PFSK-1 (cell line): Measurements from ENCODE around the gene NOL3.

ENCODE experiments used
- FOXP2 ChIP-seq: optimal IDR thresholded peaks from 2 replicates; pipeline ENCODE3; 2011; ENCODE audit warnings: borderline replicate concordance, control low read depth, inconsistent platforms; ENCODE audit not compliant: insufficient read depth; ENCODE audit errors: extremely low read length, extremely low read depth
- POLR2AphosphoS5 ChIP-seq: IDR thresholded peaks from 2 replicates; pipeline ENCODE4 v1.6.1; 2012; ENCODE audit warnings: low read depth, mild to moderate bottlenecking, control low read depth, low read length, moderate library complexity
- REST ChIP-seq, 2 experiments: IDR thresholded peaks; 2 replicates each; pipeline versions ENCODE4 v1.6.1 to v1.8.0; 2011 to 2012; ENCODE audit warnings: low read depth in 2 of 2, low read length in 2 of 2, control low read depth in 1 of 2, inconsistent platforms in 1 of 2, mild to moderate bottlenecking in 1 of 2, moderate library complexity in 1 of 2; ENCODE audit not compliant: insufficient read depth in 1 of 2
- SIN3A ChIP-seq: IDR thresholded peaks from 2 replicates; pipeline ENCODE4 v1.6.1; 2012; ENCODE audit warnings: mild to moderate bottlenecking, low read length, moderate library complexity, borderline replicate concordance; ENCODE audit not compliant: insufficient read depth
- TAF1 ChIP-seq: IDR thresholded peaks from 2 replicates; pipeline ENCODE4 v1.6.1; 2012; ENCODE audit warnings: low read length, control low read depth, borderline replicate concordance; ENCODE audit not compliant: insufficient read depth

GRCh38 chr16:67128417-67128816, 41.9 kb upstream of the NOL3 start:
- TF ChIP-seq REST (IDR thresholded peaks at IDR 0.05; ENCODE audit: insufficient read depth in 1 of 2, low read depth in 2 of 2, low read length in 2 of 2) (no peak), POLR2AphosphoS5 (no peak), TAF1 (no peak), SIN3A (no peak), FOXP2 (no peak)
